Measurements from ENCODE around the gene DCP1A. TPM values are rescaled to one million over a fixed set of nuclear protein-coding genes. Genes with fewer than 3 reads are reported as not detected.

Gene DCP1A
- total RNA-seq: 9.1 and 11.3 TPM in 2 replicates

DNA sequence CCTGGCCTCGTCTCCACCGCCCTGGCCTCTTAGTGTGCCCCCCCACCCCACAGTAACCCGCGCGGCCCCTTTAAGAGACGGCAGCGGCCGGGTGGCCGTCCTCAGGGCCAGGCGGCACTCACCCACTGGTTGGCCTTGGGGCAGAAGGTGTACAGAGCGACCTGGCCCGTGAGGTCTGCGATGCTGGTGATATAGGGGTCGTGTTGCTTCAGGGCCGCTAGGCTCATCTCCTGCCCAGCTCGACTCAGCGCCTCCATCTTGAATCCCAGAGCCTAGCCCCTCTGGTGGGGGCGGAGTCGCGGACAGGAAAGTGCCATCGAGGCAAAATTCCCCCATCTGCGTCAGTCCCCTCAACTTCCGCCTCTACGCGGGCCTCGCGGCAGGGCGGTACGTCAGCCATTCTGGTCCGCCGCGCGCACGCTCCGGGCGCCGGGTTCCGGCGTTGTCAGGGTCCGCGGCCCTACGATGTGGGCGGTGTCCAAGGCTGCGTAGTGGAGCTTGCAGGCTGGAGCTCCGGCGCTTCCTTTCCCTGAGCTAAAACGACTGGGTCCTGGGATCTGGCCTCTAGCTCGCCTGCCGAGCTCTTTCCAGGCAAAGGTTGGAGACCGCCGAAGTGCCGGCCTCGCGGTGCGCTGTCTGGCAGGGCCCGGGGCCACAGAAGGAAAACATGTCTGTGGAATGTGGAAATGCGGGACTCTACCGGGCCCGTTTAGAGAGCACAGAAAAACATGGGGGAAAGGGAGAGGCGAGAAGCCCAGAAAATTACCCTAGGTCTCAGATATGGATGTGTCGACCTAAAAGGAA lies at the start of gene DCP1A:
DCP1A (minus strand) TSS at position 283 of the 804 bp plus-strand sequence; CDS start at position 257, 26 bp downstream.

DNA sequence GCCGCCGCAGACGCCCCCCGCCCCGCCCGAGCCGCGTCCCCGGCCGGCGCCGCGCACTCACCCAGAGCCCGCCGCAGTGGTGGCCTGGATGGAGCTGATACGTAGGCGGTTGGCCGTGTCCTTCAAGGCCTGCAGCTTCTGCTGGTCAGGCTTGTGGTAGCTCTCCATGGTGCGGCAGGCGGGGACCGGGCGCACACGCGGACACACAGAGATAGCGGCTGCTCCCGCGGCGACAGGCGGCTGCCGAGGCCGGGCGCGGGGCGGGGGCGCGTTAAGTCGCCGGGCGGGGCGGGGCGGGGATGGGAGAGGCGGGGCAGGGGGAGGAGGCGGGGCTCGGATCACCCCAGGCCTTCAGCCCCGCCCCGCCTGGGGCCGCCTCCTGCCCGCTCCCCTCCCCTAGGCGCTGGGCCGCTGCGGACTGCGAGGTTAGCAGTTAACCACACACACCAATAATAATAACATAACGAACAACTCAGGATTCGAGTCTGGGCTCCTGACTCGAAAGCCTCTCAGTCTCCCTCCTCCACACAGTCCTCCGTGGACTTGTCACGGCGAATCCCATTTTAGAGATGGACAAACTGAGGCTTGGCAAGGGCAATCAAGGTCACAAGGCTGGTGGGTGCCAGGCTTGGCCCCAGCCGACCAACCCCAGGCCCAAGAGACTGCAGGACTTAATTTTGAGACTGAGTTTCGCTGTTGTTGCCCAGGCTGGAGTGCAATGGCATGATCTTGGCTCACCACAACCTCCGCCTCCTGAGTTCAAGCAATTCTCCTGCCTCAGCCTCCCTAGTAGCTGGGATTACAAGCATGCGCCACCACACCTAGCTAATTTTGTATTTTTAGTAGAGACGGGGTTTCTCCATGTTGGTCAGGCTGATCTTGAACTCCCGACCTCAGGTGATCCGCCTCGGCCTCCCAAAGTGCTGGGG lies 91.3 kb downstream of the DCP1A start, which contains the start of gene TKT:
TKT (minus strand) TSS at position 248 of the 929 bp plus-strand sequence; CDS start at position 168, 80 bp downstream.

Other genes starting within 250 kb of the DCP1A start
- 10.6 and 14.4 TPM in 2 replicates for gene RFT1, start 217.1 kb downstream of the DCP1A start, total RNA-seq
- 3.6 and 7.3 TPM in 2 replicates for gene PRKCD, start 186.3 kb downstream of the DCP1A start, total RNA-seq
- 680 and 1,459 TPM in 2 replicates for gene TKT, start 91.5 kb downstream of the DCP1A start, total RNA-seq
- gene CACNA1D, start 147.1 kb upstream of the DCP1A start, total RNA-seq: 0.33 and 0.87 TPM in 2 replicates